ES-I3 (cell line): ENCODE results near the gene BFAR.
"Not testable (repeated sequence)": the region's sequence is repeated elsewhere in the genome, so short reads cannot be mapped to it uniquely, and the experiment has no call there.

Experiments
- H3K36me3 ChIP-seq: 2 replicates; pipeline ENCODE4 v1.6.1; 2013; ENCODE audit warnings: mild to moderate bottlenecking, low read length, control low read depth, moderate library complexity; ENCODE audit not compliant: insufficient read depth
- H3K4me1 ChIP-seq: 2 replicates; pipeline ENCODE4 v1.6.1; 2013; ENCODE audit warnings: mild to moderate bottlenecking, control low read depth, low read length; ENCODE audit not compliant: insufficient read depth
- H3K9ac ChIP-seq: 2 replicates; pipeline ENCODE4 v1.6.1; 2013; ENCODE audit warnings: low read depth, mild to moderate bottlenecking, low read length, moderate library complexity
- H3K9me3 ChIP-seq: 2 replicates; pipeline ENCODE4 v1.6.1; 2013; ENCODE audit warnings: mild to moderate bottlenecking, low read length, moderate library complexity; ENCODE audit not compliant: control insufficient read depth, insufficient read depth

BFAR gene

DNA sequence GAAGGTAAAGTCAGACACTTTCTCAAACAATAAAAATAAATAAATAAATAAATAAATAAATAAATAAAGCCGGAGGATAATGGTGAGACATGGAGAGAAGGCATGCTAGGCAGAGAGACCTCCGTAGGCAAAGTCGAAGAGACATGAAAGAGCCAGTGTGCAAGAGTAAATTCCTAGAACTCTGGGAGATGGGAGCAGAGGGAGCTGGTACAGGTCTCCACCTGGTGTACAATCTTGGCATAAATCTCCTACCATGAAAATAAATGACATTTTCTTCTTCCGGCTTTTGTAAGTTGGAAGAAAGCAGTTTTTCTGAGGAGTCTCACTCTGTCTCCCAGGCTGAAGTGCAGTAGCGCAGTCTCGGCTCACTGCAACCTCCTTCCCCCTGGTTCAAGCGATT lies 69.1 kb downstream of the BFAR start:
- not testable (repeated sequence) for H3K36me3 ChIP-seq

DNA sequence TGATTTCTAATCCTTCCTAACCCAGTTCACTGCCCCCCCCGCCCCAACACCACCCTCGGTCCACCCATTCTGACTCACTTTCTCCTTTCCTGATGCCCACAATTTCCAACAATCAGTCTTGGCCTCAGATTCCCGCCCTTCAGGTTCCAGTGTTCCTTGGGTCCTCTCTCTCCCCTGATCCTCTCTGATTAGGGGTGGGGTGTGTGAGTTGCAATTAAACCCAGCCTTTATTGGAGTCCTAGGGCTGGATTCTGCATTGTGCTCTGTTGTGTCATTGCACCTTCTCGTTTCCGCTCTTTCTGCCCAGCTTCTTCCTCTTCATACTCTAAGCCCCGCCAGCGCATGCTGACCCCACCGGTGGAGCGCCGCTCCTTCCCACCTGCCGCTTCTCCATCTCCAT lies 69.9 kb downstream of the BFAR start:
- not testable (repeated sequence) for H3K9me3 ChIP-seq, H3K36me3 ChIP-seq, H3K4me1 ChIP-seq, H3K9ac ChIP-seq

More for the DNA sequence above, 69.1 kb downstream of the BFAR start:
- not testable (repeated sequence) for H3K4me1 ChIP-seq, H3K9me3 ChIP-seq, H3K9ac ChIP-seq

DNA sequence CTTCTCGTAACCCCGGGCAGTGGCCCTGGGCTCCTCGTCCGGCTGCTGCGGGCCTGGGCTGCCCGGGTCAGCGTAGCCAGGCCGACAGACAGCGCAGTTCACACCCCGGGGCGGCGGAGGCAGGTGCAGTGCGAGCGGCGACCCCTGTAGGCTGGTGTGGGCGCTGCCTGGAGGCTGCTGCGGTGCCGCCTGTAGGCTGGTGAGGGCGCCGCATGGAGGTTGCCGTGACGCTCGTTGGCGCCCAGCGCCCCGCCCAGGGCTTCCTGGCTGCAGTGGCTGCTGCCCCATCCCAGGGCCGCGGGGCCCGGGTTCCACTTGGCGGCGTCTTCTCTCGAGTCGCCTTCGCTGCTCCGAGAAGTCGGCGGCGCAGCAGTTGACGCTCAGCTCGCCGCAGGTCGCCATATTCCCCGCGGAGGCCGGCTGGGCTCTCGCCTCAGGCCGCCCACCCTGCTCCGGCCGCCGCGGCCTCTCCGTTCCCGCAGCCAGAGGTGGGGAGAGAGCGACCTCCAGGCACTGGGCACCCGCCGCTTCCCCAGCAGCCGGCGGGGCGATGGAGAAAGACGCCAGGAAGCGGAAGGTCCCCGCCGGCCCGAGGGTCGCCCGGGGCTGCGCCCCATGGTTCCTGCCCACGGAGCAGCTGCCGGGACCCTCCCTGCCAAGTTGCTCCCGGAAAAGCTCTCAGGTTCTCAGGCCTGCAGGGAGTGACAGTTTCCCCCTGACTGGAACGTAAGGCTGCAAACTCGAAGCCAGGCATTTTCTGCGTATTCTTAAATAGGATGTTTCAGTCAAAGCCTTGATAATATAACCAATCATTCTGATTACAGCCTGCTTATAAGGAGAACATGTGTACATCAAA lies 70.6 kb downstream of the BFAR start, which contains the start of gene NPIPA3:
Gene NPIPA3, plus strand, starts transcription at position 256 of the 856 bp plus-strand sequence. CDS start 5,533 bp downstream, outside the sequence.
- not testable (repeated sequence) for H3K4me1 ChIP-seq, H3K36me3 ChIP-seq, H3K9ac ChIP-seq, H3K9me3 ChIP-seq
